ENCODE data around the gene SYN1.

GRCh38 chrX:47576021-47576898 lies 43.4 kb downstream of the SYN1 start:
- no peak for TF ChIP-seq CTCF (IDR thresholded peaks at IDR 0.05)
- TF ChIP-seq POLR2AphosphoS5 (IDR thresholded peaks at IDR 0.05): no peak
- no peak for TF ChIP-seq POLR2A (IDR thresholded peaks at IDR 0.05)
